MCF 10A (cell line): Measurements from ENCODE around the gene KLF15. TPM values are rescaled to one million over a fixed set of nuclear protein-coding genes. Genes with fewer than 3 reads are reported as not detected.

Experiments used
- BruUV-seq: library from RNA; stranded (reverse); fragments of 400-500 nt; replicated peaks from 2 replicates; lab custom pipeline; 2021; lab: Mats Ljungman, UMichigan
- CTCF ChIA-PET: fragments of 300-600 bp; sonication (Branson Sonifier 250); formaldehyde crosslinking; extraction: SDS; loops from one replicate; lab custom pipeline; 2021; ENCODE audit warnings: antibody characterized with exemption, inconsistent platforms; lab: Yijun Ruan, JAX
- POLR2A ChIA-PET: fragments of 300-600, 350-650 bp; sonication (Branson Sonifier 250); formaldehyde crosslinking; extraction: SDS; loops from one replicate; lab custom pipeline; 2020; ENCODE audit warnings: antibody characterized with exemption, inconsistent platforms; lab: Yijun Ruan, JAX
- DNase-seq: peaks from one replicate; pipeline ENCODE4 v3.0.0-alpha.2; 2018; ENCODE audit not compliant: unreplicated experiment
- H3K27ac Mint-ChIP-seq: one replicate; pipeline ENCODE4 v1.8.0; 2022; ENCODE audit warnings: mild to moderate bottlenecking, low read depth, mixed read lengths; ENCODE audit not compliant: unreplicated experiment
- H3K27me3 Mint-ChIP-seq: one replicate; pipeline ENCODE4 v1.8.0; 2022; ENCODE audit warnings: mixed read lengths; ENCODE audit not compliant: insufficient read depth, unreplicated experiment
- H3K36me3 Mint-ChIP-seq: one replicate; pipeline ENCODE4 v1.8.0; 2022; ENCODE audit warnings: mild to moderate bottlenecking, moderate library complexity, mixed read lengths; ENCODE audit not compliant: insufficient read depth, unreplicated experiment
- H3K4me1 Mint-ChIP-seq: one replicate; pipeline ENCODE4 v1.8.0; 2022; ENCODE audit warnings: mixed read lengths; ENCODE audit not compliant: insufficient read depth, unreplicated experiment
- H3K4me3 Mint-ChIP-seq: one replicate; pipeline ENCODE4 v1.8.0; 2022; ENCODE audit warnings: mild to moderate bottlenecking, moderate library complexity, mixed read lengths; ENCODE audit not compliant: unreplicated experiment
- H3K9me3 Mint-ChIP-seq: one replicate; pipeline ENCODE4 v1.8.0; 2022; ENCODE audit warnings: mixed read lengths; ENCODE audit not compliant: unreplicated experiment
- CTCF ChIP-seq: fragments of 200-600 bp; IDR thresholded peaks from one replicate; pipeline ENCODE4 v1.8.0; 2022; ENCODE audit warnings: antibody characterized with exemption, mild to moderate bottlenecking; ENCODE audit not compliant: unreplicated experiment
- intact Hi-C: fragments of 100-400 bp; cut with micrococcal nuclease; formaldehyde crosslinking; loops from 2 replicates; pipeline ENCODE4 v1.14.1; 2022
- total RNA-seq: library from RNA; stranded (reverse); gene quantifications from 2 replicates; pipeline ENCODE4 v1.2.3, GENCODE V29; 2022

The KLF15 gene
- total RNA-seq, 1 experiment from 2014 or later = 8.3 TPM

DNA sequence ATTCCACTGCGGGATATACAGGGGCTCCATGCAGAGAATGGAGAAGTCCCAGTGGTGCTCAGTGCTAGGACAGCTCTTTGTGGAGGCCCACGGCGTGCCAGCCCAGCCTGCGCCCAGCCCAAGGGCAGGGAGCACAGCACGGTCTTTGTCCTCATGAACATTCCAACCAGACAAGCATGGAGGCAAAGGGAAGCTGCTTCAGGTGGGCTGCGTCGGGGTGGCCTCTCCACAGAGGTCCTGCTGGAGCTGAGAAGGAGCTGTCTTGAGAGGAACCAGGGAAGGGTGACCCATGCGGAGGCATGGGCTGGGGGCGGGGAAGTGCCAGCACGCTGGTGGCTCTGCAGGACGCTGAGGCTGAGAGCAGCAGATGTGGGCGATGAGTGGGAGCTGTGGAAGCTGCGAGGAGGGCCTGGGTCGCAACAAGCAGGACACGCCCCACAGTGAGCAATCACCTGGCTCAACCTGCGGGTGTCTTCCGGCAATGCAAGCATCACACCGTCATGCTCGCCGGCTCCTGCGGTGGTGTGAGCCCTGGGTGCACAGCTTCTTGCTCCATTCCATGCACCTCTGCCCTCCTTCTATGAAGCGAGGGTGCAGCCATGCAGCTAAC is 14.0 kb upstream of the KLF15 start:
- DNase-seq = no peak
- CTCF ChIA-PET = interaction anchor here (1.3 to 1.8 kb wide), 2 partner anchors 18 to 239 kb away, joined by 5 read pairs; no protein-coding TSS in a partner anchor
- Mint-ChIP-seq H3K27ac (no peak overlapping the region), H3K36me3 (no peaks in the 10 kb centered on the region), H3K4me1 (no peaks in the 10 kb centered on the region), H3K9me3 (no peaks in the 10 kb centered on the region), H3K4me3 (no peak overlapping the region), H3K27me3 (no peaks in the 10 kb centered on the region)
- intact Hi-C loops = no loop called here
- POLR2A ChIA-PET = interaction anchor here (0.9 kb wide), 1 partner anchor 266 kb away, joined by 3 read pairs; no protein-coding TSS in a partner anchor
- no TSS peak for BruUV-seq
- TF ChIP-seq CTCF = no peak

GRCh38 chr3:126370606-126371005 is 13.4 kb upstream of the KLF15 start:
- no peak for DNase-seq
- BruUV-seq = no TSS peak
- H3K27ac Mint-ChIP-seq = no peak overlapping the region
- intact Hi-C loops = no loop called here
- no peaks in the 10 kb centered on the region for H3K4me1 Mint-ChIP-seq
- no peaks in the 10 kb centered on the region for H3K36me3 Mint-ChIP-seq
- POLR2A ChIA-PET = interaction anchor here (0.9 kb wide), 1 partner anchor 267 kb away, joined by 3 read pairs; no protein-coding TSS in a partner anchor
- CTCF ChIA-PET = interaction anchor here (0.6 to 0.7 kb wide), 2 partner anchors 12 to 56 kb away, joined by 3 read pairs; no protein-coding TSS in a partner anchor
- H3K9me3 Mint-ChIP-seq = no peaks in the 10 kb centered on the region
- H3K27me3 Mint-ChIP-seq = no peaks in the 10 kb centered on the region
- no peak overlapping the region for H3K4me3 Mint-ChIP-seq
- TF ChIP-seq CTCF = no peak

- no peaks in the 10 kb centered on the region for H3K9me3 Mint-ChIP-seq
- intact Hi-C loops = no loop called here
- no peak for TF ChIP-seq CTCF
- BruUV-seq = no TSS peak
- no peak for DNase-seq
- H3K4me1 Mint-ChIP-seq = no peaks in the 10 kb centered on the region
- no peak overlapping the region for H3K27ac Mint-ChIP-seq
- no peak overlapping the region for H3K4me3 Mint-ChIP-seq
- ChIA-PET POLR2A (no interaction called here), CTCF (interaction anchor here (0.6 to 0.7 kb wide), 2 partner anchors 12 to 56 kb away, joined by 3 read pairs; no protein-coding TSS in a partner anchor)
- no peaks in the 10 kb centered on the region for H3K36me3 Mint-ChIP-seq
- no peaks in the 10 kb centered on the region for H3K27me3 Mint-ChIP-seq
Measured at GRCh38 chr3:126370055-126370454, 12.8 kb upstream of the KLF15 start.

DNA sequence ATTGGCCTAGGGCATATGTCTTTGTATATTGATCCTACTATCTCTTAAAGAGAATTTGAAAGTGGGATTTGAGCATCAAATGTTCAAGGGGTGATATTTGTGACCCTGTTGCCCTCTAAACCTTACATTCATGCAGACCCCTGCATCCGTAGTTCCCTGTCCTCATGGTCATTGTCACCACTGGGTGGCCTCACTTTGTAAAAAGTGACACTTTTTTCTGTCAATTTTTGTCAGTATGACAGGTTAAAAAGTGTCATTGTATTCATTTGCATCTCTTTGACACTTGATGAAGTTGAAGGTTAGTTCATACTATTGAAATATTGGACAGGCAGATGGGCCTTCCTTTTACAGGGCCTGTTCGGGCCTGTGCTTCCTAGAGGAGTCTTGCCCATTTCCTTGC is 12.3 kb upstream of the KLF15 start:
- ChIA-PET CTCF (no interaction called here), POLR2A (no interaction called here)
- Mint-ChIP-seq H3K27me3 (no peaks in the 10 kb centered on the region), H3K27ac (no peak overlapping the region), H3K9me3 (no peaks in the 10 kb centered on the region), H3K4me1 (no peaks in the 10 kb centered on the region), H3K4me3 (no peak overlapping the region), H3K36me3 (no peaks in the 10 kb centered on the region)
- intact Hi-C loops = no loop called here
- no peak for DNase-seq
- BruUV-seq = no TSS peak
- TF ChIP-seq CTCF = no peak
